Measurements from ENCODE around the gene PPT1.

GRCh38 chr1:40076895-40077312, 20.1 kb downstream of the PPT1 start:
- TF ChIP-seq, protein P1, sequence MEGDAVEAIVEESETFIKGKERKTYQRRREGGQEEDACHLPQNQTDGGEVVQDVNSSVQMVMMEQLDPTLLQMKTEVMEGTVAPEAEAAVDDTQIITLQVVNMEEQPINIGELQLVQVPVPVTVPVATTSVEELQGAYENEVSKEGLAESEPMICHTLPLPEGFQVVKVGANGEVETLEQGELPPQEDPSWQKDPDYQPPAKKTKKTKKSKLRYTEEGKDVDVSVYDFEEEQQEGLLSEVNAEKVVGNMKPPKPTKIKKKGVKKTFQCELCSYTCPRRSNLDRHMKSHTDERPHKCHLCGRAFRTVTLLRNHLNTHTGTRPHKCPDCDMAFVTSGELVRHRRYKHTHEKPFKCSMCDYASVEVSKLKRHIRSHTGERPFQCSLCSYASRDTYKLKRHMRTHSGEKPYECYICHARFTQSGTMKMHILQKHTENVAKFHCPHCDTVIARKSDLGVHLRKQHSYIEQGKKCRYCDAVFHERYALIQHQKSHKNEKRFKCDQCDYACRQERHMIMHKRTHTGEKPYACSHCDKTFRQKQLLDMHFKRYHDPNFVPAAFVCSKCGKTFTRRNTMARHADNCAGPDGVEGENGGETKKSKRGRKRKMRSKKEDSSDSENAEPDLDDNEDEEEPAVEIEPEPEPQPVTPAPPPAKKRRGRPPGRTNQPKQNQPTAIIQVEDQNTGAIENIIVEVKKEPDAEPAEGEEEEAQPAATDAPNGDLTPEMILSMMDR (IDR thresholded peaks at IDR 0.05; ENCODE audit: insufficient read depth, low read length), result no peak
- no peak for TF ChIP-seq POLR2AphosphoS5 (IDR thresholded peaks at IDR 0.05; ENCODE audit: low read depth)
- TF ChIP-seq SPI1 (IDR thresholded peaks at IDR 0.05; ENCODE audit: borderline replicate concordance, low read depth), result no peak
